A673 (cell line): Measurements from ENCODE around the gene AK2. TPM values are rescaled to one million over a fixed set of nuclear protein-coding genes. Genes with fewer than 3 reads are reported as not detected.

Experiments used
- BruUV-seq: library from RNA; stranded (reverse); fragments of 400-500 nt; replicated peaks from 2 replicates; lab custom pipeline; 2021; lab: Mats Ljungman, UMichigan
- CTCF ChIA-PET: fragments of 300-600 bp; sonication (Branson Sonifier 250); formaldehyde crosslinking; loops from one replicate; lab custom pipeline; 2022; ENCODE audit warnings: antibody characterized with exemption; lab: Charles Lee
- POLR2A ChIA-PET: fragments of 300-600 bp; sonication (Branson Sonifier 250); formaldehyde crosslinking; loops from one replicate; lab custom pipeline; 2022; ENCODE audit warnings: antibody characterized with exemption; ENCODE audit not compliant: low non-redundant PET; lab: Charles Lee
- DNase-seq: peaks from one replicate; pipeline ENCODE4 v3.0.0-alpha.2; 2015; ENCODE audit warnings: low spot score
- H3K27ac ChIP-seq: fragments of 200-600 bp; sonication (generic); 2 replicates; pipeline ENCODE4 v1.5.1; 2016; ENCODE audit warnings: mixed run types, low read depth, mild to moderate bottlenecking, mixed read lengths, antibody characterized with exemption, low read length; ENCODE audit not compliant: poor library complexity, severe bottlenecking
- H3K27me3 ChIP-seq: fragments of 200-600 bp; sonication (generic); replicated peaks from 2 replicates; pipeline ENCODE4 v1.6.1; 2017; ENCODE audit warnings: mixed run types, low read depth, mild to moderate bottlenecking, mixed read lengths, antibody characterized with exemption, low read length; ENCODE audit not compliant: insufficient read depth, poor library complexity
- H3K36me3 ChIP-seq: fragments of 200-600 bp; sonication (generic); 2 replicates; pipeline ENCODE4 v1.6.1; 2016; ENCODE audit warnings: mixed run types, mild to moderate bottlenecking, mixed read lengths, antibody characterized with exemption, low read length; ENCODE audit not compliant: insufficient read depth, poor library complexity, severe bottlenecking
- H3K4me1 ChIP-seq: fragments of 200-600 bp; sonication (generic); 2 replicates; pipeline ENCODE4 v1.6.1; 2017; ENCODE audit warnings: mixed run types, mild to moderate bottlenecking, mixed read lengths, antibody characterized with exemption, low read length; ENCODE audit not compliant: insufficient read depth, poor library complexity, severe bottlenecking
- H3K4me3 ChIP-seq: fragments of 200-600 bp; sonication (generic); 2 replicates; pipeline ENCODE4 v1.5.1; 2016; ENCODE audit warnings: low read depth, mixed run types, mild to moderate bottlenecking, mixed read lengths, low read length; ENCODE audit not compliant: poor library complexity, severe bottlenecking
- H3K9me3 ChIP-seq: fragments of 200-600 bp; sonication (generic); 2 replicates; pipeline ENCODE4 v1.6.1; 2016; ENCODE audit warnings: mixed run types, low read depth, mild to moderate bottlenecking, mixed read lengths, antibody characterized with exemption, low read length; ENCODE audit not compliant: poor library complexity, severe bottlenecking
- CTCF ChIP-seq: fragments of 300-800, 200-600 bp; sonication (generic); conservative IDR thresholded peaks from 2 replicates; pipeline ENCODE4 v1.5.1; 2017; ENCODE audit warnings: low read depth, mild to moderate bottlenecking, antibody characterized with exemption, low read length, moderate library complexity, mixed read lengths
- EZH2 ChIP-seq: fragments of 200-600 bp; sonication (generic); IDR thresholded peaks from 2 replicates; pipeline ENCODE4 v1.6.1; 2017; ENCODE audit warnings: borderline replicate concordance, low read depth, mild to moderate bottlenecking, mixed read lengths, antibody characterized with exemption, low read length; ENCODE audit not compliant: poor library complexity, severe bottlenecking
- intact Hi-C: fragments of 100-400 bp; cut with micrococcal nuclease; formaldehyde crosslinking; loops from one replicate; pipeline ENCODE4 v1.10.0; 2022; ENCODE audit not compliant: unreplicated experiment
- total RNA-seq: library from RNA; stranded (reverse); gene quantifications from 2 replicates; pipeline ENCODE4 v1.2.3, GENCODE V29; 2021

Gene AK2
- total RNA-seq, 1 experiment from 2014 or later = 196 TPM

GRCh38 chr1:33005838-33006421 lies 30.8 kb downstream of the AK2 start:
- Histone ChIP-seq H3K27ac (no peak overlapping the region), H3K4me1 (peaks cover 8% of the 10 kb centered on the region), H3K9me3 (no peaks in the 10 kb centered on the region), H3K4me3 (no peak overlapping the region), H3K36me3 (peaks cover 12% of the 10 kb centered on the region), H3K27me3 (no peaks in the 10 kb centered on the region)
- BruUV-seq = no TSS peak
- no peak for TF ChIP-seq EZH2
- intact Hi-C loops = loop anchor here (2.0 kb wide), 1 partner anchor 73 kb away; no protein-coding TSS in a partner anchor
- CTCF ChIA-PET = no interaction called here
- POLR2A ChIA-PET = no interaction called here
- DNase-seq = no peak

- ChIA-PET CTCF (no interaction called here), POLR2A (interaction anchor here (0.6 kb wide), 1 partner anchor 8 kb away, joined by 3 read pairs; no protein-coding TSS in a partner anchor)
- Histone ChIP-seq H3K27me3 (no peaks in the 10 kb centered on the region), H3K27ac (no peak overlapping the region), H3K9me3 (no peaks in the 10 kb centered on the region), H3K36me3 (peaks cover 8% of the 10 kb centered on the region), H3K4me1 (peaks cover 8% of the 10 kb centered on the region), H3K4me3 (no peak overlapping the region)
- DNase-seq = no peak
- TF ChIP-seq EZH2 (no peak), CTCF (no peak)
- no TSS peak for BruUV-seq
- intact Hi-C loops = no loop called here
These were observed 31.4 kb downstream of the AK2 start for GRCh38 chr1:33005117-33005837.

- no peak overlapping the region for H3K27ac ChIP-seq
- CTCF ChIA-PET = no interaction called here
- no peak for DNase-seq
- POLR2A ChIA-PET = no interaction called here
- peaks cover 8% of the 10 kb centered on the region for H3K36me3 ChIP-seq
- TF ChIP-seq CTCF = no peak
- TF ChIP-seq EZH2 = no peak
- no TSS peak for BruUV-seq
- H3K9me3 ChIP-seq = no peaks in the 10 kb centered on the region
- H3K4me3 ChIP-seq = no peak overlapping the region
- peaks cover 8% of the 10 kb centered on the region for H3K4me1 ChIP-seq
- no peaks in the 10 kb centered on the region for H3K27me3 ChIP-seq
- intact Hi-C loops = no loop called here
These were observed 32.1 kb downstream of the AK2 start for GRCh38 chr1:33004613-33005012.
